ENCODE results near the gene WDR75.
"Not testable (repeated sequence)": the region's sequence is repeated elsewhere in the genome, so short reads cannot be mapped to it uniquely, and the experiment has no call there.

The WDR75 gene

DNA sequence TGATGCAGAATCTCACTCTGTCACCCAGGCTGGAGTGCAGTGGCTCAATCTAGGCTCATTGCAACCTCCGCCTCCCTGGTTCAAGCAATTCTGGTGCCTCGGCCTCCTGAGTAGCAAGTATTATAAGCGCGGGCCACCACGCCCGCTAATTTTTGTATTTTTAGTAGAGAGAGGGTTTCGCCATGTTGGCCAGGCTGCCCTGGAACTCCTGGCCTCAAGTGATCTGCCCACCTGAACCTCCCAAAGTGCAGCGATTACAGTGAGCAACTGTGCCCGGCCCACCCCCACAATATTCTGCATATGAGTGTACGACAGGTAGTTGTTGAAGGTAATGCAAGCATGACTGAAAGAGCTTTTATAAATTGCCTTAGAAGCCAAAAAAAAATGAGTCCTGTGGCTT is 1.2 kb downstream of the WDR75 start:
- DNase-seq = no peak

DNA sequence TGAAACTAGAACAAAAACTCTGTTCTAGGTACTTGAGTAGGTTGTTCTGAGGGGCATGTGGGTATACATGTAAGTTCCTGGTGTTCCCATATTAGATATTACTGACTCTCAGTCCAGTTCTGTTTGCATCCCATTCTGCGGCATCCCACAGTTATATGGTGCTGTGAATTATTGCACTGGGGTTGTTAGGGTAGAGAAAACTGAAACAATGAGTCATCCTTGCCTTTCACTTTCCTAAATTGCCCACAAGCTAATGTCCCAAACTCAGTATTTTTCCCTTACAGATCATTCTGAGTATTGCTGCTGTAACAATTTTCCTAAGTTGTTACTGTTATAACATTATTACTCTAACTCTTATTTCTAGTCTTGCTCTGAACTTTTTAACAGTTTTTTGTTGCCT is 3.0 kb downstream of the WDR75 start:
- DNase-seq = no peak

DNA sequence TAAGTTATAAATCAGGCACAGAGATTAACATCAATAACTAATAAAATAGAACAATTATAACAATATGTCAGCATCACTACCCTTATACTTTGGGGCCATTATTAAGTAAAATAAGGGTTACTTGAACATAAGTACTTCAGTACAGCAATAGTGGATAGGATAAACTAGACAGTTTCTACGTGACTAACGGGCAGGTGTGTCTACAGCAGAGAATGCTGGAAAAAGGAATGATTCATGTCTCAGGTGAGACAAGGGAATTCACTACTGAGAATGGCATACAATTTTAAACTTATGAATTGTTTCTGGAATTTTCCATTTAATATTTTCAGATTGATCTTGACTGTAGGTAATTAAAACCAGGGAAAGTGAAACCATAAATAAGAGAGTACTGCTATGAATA is 5.5 kb downstream of the WDR75 start:
- no peak for DNase-seq

DNA sequence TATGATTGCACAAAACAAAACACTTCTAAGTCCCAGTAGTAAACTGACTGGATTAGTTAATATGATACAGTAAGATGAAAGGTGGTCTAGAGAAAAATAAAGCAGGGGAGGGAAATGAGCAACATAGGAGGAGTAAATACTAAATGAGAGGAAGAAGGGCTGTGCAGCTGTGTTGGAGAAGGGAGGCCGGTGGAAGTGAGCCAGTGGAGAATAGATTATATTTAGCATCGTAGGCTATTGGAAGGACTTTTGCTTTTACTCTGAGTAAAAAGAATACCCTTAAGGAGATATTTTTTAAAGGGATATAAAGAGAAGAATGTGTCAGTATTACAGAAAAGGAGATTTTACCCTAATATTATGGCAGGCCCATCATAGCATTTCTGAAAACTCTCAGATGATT is 12.7 kb downstream of the WDR75 start:
- no peak for DNase-seq

DNA sequence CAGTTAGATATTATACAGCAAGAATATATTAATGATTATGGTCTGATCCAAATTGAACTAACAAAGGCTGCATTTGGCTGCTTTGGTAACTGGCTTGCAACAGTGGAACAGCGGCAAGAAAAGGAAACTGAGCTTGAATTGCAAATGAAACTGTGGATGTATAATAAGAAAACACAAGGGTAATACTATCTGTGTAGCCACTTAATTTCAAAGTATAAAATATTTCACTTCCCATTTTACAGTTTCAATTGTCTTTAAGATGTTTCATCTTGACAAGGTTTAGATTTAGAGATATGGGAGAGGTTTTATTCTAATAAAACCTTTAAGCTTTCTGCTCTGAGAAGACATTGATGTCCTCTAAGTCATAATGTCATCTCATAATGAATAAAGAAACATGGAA is 23.8 kb downstream of the WDR75 start:
- no peak for DNase-seq

DNA sequence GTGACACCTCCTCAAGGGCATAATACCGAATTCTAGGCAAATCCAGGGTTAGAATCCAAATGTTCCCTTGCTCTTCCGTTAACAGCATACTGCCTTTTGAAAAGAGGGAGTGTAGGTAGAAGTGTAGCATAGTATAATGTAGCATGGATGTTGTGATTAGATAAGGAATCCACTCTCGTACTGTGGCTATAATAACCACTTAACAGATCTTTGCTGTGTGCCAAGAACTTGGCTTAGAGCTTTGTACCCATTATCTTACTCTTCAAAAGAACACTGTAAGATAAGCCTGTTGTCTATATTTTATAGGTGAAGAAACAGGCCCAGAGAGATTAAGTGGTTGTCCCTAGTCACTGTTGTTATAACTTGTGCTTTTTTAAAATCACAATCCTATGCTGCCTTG is 24.2 kb downstream of the WDR75 start:
- DNase-seq = no peak

DNA sequence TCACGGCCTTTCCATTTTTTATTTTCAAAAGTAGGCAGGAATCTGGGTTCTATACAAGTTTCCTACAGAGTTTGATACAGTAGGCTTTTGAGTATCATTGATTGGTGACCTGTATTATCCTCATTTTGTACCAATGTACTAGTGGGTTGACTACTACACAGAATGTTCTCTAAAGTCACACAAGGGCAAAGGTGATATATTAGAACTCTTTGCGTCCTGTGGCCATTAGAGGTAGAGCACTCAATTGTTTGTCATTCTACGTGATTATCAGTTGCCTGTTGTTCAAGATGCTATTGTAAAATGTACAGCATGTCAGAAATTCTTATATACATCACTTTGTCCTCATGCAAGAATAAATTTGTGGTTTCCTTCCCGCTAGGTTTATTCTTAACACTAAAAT is 24.8 kb downstream of the WDR75 start:
- DNase-seq = no peak

DNA sequence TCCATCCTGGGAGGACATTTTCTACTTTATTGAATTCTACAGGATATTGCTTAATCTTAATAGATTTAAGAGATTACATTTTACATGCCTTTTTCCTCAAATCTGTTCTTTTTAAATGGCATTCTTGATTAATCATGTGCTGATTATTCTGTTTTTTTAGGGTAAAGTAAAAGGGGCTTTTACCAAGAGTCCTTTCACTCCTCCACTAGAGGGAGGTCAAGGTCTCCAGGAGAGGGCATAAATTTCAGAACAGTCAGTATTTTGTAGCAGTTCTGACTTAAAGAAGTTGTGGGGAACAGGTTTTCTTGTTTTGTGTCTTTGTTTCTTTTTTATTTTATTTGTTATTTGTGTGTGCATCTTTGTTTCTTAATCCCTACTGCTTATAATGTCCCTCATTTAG is 25.4 kb downstream of the WDR75 start:
- DNase-seq = no peak

DNA sequence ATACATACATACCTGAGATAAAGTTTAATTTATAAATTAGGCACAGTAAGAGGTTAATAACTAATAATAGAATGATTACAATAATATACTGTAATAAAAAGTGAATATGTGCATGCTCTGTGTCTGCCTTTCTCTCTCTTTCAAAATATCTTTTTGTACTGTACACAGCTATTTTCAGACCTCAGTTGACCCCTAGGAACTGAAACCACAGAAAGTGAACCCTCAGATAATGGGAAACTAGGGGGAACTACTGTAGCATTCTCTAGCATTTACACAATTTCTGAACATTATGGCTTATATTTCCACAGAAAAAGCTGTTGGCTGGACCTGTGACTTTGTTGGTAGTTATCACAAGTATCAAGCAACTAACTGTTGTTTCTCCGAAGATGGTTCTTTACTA is 25.9 kb downstream of the WDR75 start:
- DNase-seq = no peak

DNA sequence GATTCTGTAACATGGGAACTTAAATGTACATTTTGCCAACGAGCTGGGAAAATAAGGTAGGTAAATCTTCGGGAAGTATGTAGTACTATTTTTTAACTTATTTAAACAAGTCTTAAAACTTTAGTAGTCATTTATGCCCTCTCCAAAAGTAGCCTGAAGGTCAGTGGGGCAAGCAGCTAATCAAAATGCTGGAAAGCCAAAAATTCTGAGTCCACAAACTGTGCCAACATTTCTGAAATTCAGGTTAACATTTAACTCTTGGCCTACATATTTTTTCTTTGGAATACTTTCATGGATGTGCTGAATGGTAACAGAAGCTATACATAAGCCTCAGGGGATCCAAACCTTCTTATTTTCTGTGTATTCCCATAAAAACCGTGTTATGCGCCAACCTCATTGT is 26.3 kb downstream of the WDR75 start:
- DNase-seq = no peak

DNA sequence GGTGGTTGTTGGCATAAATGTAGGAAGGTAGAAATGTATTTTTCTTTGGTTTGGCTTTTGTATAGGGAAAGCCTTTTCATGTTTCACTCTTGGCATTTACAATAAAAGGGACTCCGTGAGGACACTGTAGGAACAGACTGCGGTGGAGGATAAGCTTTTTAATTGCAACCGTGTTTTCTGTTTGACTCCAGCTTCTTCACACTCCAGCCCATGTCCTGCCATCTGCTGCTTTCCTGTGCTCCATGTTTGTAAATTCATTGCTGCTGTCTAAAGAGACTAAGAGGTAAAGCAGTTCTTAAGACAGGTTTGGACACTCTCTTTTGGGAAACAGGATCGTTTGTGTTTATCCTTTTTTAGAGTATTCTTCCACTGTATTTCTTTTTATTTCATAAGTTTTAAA is 33.3 kb downstream of the WDR75 start:
- no peak for DNase-seq

DNA sequence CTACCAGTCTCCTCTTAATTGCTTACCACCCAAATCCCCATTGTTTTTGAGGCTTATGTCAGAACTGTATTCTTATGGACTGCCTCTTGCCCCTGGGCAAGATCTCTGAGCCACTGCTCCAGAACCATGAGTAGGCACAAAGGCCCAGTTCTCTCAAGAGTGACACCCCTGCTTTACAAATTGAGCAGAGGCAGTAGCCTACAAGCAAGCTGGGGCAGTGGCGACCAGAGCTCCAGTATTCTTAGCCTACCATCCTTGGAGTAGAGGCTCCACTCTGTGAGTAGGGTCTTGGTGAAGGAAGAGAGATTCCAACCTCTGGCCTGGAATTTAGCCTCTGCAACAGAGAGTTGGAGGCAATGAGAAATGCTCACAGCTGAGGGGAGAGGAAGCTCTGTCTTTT is 36.5 kb downstream of the WDR75 start:
- no peak for DNase-seq

DNA sequence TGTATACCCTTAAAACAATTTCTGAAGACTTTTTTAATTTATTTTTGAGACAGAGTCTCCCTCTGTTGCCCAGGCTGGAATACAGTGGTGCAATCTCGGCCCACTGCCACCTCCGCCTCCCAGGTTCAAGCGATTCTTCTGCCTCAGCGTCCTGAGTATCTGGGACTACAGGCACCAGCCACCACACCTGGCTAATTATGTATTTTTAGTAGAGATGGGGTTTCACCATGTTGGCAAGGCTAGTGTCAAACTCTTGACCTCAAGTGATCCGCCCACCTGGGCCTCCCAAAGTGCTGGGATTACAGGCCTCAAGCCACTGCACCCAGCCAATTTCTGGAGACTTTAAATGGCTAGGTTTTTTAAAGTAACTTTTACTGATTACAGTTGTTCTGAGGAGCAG is 37.0 kb downstream of the WDR75 start:
- DNase-seq = not testable (repeated sequence)

DNA sequence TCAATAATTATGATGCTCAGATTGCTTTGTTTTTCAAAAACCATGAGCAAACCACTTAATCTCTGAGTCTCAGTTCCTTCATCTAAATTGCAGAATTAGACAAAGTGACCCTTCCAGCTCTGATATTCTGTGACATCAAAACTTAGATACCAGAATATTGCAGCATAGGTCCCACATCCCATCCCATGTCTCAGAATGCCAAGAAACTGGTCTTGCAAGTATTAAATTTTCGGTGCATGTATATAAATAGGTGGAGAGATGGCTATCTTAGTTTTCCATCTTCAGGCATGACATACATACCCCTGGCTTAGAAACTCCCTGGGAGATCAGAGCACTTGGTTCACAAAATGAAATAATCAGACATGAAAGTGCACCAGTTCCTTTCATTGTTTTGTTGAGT is 39.8 kb downstream of the WDR75 start:
- no peak for DNase-seq

DNA sequence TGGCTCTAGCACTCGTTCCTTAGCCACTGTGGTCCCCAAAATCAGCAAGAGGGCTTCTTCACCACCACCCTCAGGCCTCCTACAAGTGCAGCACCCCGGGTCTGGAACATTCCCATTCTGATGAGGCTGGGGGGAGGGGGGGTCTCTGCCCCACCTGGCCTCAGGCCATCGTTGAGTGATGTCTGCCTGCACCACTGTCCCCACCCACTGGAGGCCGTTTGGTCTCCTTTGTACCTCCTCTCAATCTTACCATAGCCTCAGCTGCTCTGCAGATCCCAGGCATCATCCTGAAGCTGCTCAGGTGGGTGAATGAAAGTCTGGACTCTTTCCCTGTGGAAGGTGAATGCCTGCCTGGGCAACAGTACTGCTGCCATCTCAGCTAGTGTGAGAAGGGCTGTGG is 42.3 kb downstream of the WDR75 start:
- no peak for DNase-seq

DNA sequence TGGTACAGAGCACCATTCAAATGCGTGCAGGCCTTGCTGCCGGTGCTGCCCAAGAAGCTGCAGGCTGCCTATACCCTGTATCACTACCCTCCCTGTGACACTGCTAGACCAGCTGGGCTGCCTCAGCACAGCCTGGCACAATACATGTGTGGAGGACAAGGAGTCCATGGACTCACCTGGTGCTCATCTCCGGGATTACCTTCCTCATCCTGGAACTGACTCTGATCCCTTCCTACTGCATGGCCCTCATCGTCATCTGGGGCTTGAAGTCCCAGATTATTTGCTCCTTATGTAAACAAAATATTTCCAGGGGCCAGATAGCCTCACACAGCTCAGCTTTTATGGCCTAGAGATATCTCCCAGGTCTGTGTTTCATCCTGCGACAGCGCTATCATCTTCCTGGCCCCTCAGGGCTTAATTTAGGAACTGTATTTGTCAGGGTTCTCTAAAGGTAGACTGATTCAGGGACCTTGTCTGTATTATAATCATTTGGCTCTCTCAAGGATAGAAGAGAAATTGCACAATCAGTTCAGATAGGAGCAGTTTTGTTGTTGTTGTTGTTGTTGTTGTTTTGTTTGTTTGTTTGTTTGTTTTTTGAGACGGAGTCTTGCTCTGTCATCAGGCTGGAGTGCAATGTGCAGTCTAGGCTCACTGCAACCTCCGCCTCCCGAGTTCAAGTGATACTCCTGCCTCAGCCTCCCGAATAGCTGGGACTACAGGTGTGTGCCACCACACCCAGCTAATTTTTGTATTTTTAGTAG is 42.9 kb downstream of the WDR75 start:
- no peak for DNase-seq

DNA sequence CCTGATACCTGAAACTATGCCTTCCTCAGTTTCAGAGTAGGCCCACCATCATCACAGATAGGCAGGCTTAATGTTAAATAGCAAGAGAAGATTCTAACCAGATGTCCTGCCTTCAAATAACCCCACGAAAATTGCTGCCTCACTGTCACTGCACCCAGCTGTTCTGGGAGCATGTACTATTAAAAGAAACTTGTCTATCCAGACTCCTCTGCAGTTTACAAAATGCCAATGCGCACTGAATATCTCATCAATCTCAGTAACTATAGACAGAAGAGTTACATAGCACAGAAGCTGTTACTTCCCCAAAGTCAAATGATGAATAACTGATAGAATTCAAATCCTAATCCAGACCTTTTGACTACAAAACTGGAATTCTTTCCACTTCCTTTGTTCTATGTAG is 43.9 kb downstream of the WDR75 start:
- DNase-seq = no peak

DNA sequence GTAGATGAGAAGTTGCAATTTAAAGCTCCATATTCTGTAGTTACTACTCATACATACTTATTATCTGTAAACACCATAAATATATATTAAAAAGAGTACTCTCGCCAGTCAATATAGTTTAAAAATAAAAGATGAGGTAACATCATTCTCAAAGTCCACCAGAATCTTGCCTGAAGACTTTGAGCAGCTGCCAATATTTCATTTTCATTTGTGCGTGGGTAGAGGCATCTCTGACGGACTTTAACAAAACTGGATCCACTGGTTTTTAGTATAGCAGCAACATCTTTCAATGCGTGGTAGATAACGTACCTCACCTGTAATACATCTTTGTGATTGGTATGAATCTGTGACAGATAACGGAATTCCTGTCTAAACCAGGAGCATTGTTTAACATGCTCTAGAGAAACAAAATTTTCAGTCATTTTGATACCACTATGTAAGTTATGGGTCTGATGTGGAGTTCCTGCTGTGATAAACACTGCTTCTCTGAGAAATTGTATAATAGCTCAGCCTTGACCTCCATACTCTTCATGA is 45.0 kb downstream of the WDR75 start:
- DNase-seq = no peak

DNA sequence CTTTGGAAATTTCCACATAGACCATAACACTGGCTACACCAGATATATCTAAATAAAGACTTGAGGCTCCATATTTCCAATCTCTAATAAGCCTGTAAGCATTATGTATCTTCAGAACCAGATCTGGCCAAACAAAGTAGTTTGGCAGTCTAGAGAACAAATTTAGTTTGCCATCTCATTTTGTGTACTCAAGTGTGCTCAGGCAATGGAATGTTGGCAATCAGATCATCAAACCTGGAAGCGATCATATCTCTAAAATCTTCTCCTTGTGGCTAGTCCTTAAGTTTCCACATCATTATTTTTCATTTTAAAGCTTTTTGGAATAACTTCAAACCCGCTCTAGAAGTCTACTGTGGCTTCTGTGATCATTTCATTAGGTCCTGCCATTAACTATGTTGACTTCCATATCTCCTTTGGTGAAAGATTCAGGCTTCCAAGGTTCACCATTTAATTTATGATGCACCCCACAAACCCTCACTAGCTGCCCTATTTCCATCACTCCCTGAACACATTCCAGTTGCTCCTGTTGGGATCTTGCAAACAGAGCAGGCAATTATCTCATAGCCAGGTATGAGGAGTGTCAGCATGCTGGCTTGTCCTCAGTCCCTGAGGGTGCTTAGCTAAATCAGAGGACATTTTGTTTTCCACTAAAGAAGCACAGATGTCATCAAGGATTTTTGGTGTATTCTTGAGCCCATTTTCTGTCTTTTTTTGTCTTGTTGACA is 46.2 kb downstream of the WDR75 start:
- DNase-seq = no peak

DNA sequence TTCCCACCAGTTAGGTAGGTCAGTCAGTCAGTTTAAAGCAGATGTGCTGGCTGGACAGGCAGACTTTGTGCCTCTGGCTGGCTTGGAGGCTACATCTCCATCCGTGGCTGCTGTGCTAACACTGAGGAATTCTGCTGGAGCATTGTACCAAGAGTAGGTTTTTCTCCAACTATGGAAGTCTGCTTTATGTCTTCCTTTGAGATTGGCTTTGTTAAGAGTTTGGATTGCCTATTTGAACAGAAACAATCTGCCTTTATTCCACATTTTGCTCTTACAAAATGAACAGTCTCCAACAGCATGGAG is 46.7 kb downstream of the WDR75 start:
- DNase-seq = no peak

DNA sequence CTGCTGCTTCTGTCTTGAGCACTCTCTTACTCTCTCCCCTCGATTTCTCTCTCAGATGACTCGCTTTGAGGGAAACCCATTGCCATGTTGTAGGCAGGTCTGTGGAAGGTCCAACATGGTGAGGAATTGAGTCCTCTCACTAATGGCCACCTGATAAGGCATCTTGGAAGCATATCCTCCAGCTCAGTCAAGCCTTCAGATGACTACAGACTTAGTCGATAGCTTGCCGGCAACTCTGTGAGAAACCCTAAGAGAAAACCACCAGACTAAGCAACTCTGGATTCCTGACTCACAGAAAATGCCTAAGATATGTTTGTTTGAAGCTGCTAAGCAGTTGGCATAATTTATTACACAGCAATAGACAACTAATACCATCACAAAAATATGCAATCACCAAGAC is 51.2 kb downstream of the WDR75 start:
- no peak for DNase-seq

DNA sequence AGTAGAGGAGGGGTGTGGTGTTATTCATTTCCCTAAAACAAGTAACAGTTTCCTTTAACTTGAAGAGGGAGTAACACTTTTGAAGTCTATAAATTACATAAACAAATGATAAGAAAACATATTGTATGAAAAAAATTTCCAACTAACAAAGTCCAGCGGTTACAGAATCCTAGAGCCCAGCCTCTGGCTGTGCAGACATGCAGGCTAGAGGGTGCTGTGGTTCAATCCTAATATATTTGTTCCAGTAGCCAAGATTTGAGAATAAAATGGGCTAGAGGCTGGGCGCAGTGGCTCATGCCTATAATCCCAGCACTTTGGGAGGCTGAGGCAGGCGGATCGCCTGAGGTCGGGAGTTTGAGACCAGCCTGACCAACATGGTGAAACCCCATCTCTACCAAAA is 56.9 kb downstream of the WDR75 start:
- no peak for DNase-seq

DNA sequence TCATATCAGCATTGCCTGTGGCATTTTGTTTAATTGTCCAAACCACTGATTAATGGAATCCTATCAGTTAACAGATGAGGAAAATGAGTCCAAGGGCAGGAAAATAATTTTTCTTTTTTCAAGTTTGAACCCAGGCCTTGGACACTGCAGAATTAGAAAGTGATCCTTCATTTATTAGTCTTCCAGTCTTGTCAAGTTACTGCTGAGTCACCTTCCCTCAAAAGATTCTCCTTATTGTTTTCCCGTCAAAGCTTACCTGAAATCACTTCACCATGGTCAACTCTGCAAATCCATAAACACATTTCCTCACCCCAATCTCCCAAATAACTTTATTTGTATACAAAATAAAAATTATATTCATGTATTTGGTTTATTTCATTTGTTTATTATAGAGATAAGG is 57.9 kb downstream of the WDR75 start:
- no peak for DNase-seq

DNA sequence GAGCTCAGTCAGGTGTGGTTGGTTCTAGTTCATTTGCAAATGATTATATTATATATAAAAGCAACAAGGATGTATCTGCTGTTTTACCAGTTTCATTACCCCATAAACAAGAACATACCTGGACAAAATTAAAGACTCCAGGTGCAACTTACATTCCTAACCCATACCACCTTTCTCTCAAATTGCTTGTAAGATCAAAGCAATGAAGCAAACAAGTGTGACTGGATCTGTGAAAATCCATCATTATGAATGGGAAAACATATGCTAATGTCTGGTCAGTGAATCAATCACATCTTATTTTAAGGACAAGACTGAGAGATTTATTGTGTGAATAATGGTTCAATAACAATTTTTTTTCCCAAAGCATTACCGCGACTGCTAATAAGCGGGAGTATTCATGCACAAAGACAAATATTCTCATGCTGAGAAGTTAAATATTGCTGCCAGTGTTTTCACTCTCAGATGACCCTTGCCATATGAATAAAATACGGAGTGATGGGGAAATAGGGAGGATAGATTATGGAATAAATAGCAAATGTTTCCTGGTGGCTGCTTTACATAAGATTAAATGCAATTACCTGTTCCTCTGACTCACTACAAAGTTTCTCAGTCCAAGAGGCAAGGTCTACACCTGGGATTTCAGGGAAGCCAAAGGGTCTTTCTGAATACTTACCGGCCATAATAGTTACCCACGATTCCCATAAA is 59.3 kb downstream of the WDR75 start:
- no peak for DNase-seq
